ENCODE data around the gene KLHL15.
"Not testable (repeated sequence)": the region's sequence is repeated elsewhere in the genome, so short reads cannot be mapped to it uniquely, and the experiment has no call there.

Gene KLHL15

GRCh38 chrX:23993012-23993633, 33.9 kb downstream of the KLHL15 start:
- no peak overlapping the region for H3K27ac Mint-ChIP-seq
- H3K4me3 Mint-ChIP-seq = no peak overlapping the region

DNA sequence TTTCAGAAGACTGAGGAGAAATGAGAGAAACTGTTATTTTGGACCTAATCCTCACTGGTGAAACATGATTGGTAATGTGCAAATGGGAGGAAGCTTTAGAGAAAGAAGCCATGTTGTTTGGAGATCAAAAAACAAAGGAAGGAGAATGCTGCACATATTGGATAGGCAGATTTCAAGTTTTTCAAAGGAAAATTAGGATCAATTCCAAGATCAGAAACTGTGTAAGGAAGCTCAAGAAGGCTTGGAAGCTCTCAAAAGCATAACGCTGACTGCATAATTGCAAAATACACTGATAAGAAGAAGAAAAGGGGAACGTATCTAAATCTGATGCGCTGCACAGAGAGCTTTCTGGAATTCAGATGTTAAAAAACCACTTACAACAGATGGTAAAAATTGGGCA, 34.6 kb downstream of the KLHL15 start:
- Mint-ChIP-seq H3K9me3 (no peaks in the 10 kb centered on the region), H3K4me3 (no peak overlapping the region), H3K4me1 (peaks cover 4% of the 10 kb centered on the region), H3K27ac (no peak overlapping the region), H3K27me3 (no peaks in the 10 kb centered on the region), H3K36me3 (peaks cover 34% of the 10 kb centered on the region)
- no peak for DNase-seq
- CTCF ChIA-PET = interaction anchor here (0.6 to 1.5 kb wide), 2 partner anchors 59 to 83 kb away, joined by 3 to 7 read pairs; no protein-coding TSS in a partner anchor

More at GRCh38 chrX:23993012-23993633, 33.9 kb downstream of the KLHL15 start:
- peaks cover 4% of the 10 kb centered on the region for H3K4me1 Mint-ChIP-seq
- H3K9me3 Mint-ChIP-seq = no peaks in the 10 kb centered on the region
- CTCF ChIA-PET = interaction anchor here (1.5 kb wide), 1 partner anchor 84 kb away, joined by 7 read pairs; no protein-coding TSS in a partner anchor
- no peak for DNase-seq
- H3K36me3 Mint-ChIP-seq = peaks cover 31% of the 10 kb centered on the region
- H3K27me3 Mint-ChIP-seq = no peaks in the 10 kb centered on the region

- CTCF ChIA-PET = no interaction called here
- no peaks in the 10 kb centered on the region for H3K9me3 Mint-ChIP-seq
- peaks cover 30% of the 10 kb centered on the region for H3K36me3 Mint-ChIP-seq
- DNase-seq = no peak
- H3K4me1 Mint-ChIP-seq = peaks cover 4% of the 10 kb centered on the region
- no peaks in the 10 kb centered on the region for H3K27me3 Mint-ChIP-seq
- no peak overlapping the region for H3K4me3 Mint-ChIP-seq
- no peak overlapping the region for H3K27ac Mint-ChIP-seq
Observed at GRCh38 chrX:23990455-23990854, 36.5 kb downstream of the KLHL15 start.

- Mint-ChIP-seq H3K27me3 (no peaks in the 10 kb centered on the region), H3K4me1 (peaks cover 4% of the 10 kb centered on the region), H3K27ac (no peak overlapping the region), H3K36me3 (peaks cover 27% of the 10 kb centered on the region), H3K4me3 (no peak overlapping the region), H3K9me3 (no peaks in the 10 kb centered on the region)
- no peak for DNase-seq
- CTCF ChIA-PET = interaction anchor here (1.2 kb wide), 1 partner anchor 23 kb away, joined by 4 read pairs; no protein-coding TSS in a partner anchor
Observed at GRCh38 chrX:23989689-23990088, 37.3 kb downstream of the KLHL15 start.

DNA sequence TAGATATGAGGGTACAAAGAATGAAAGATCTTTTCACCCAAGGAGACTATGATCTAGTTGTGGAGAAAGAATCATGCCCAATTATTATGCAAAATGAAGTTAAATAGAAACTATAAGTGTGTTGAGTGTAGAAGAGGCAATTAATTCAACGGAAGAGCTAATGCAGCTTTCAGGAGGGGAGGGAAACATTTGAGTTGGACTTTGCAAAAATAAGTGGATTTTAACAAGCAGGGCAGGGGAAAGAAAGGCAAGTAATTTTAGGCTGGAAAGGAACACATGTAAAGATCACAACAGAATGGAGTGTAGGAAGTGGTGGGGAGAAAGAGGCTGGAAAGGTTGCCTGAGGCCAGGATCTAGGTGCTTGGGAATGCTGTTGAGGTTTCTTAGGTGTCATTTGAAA, 44.1 kb downstream of the KLHL15 start:
- H3K9me3 Mint-ChIP-seq = no peaks in the 10 kb centered on the region
- H3K4me3 Mint-ChIP-seq = no peak overlapping the region
- CTCF ChIA-PET = no interaction called here
- H3K27me3 Mint-ChIP-seq = no peaks in the 10 kb centered on the region
- H3K36me3 Mint-ChIP-seq = peaks cover 13% of the 10 kb centered on the region
- H3K27ac Mint-ChIP-seq = no peak overlapping the region
- DNase-seq = no peak
- no peaks in the 10 kb centered on the region for H3K4me1 Mint-ChIP-seq

DNA sequence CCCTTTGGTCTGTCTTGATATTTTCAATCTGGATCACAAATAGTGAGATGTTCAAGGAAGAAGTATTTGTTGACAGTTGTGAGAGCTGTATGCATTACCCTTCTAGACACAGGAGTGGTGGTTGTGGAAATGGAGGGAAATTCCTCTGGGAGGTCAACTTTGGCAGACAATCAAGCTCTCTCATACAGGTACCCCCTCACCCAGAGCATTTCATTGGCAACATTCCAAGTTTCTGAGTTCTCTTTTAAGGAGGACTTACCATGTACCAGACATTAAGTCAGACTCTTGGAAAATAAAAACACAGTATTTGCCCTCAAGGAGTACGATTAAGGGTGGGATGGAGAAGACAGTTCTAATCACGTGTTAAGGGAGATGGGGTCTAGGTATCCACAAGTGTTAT, 45.3 kb downstream of the KLHL15 start:
- CTCF ChIA-PET = no interaction called here

GRCh38 chrX:23981222-23981621, 45.8 kb downstream of the KLHL15 start:
- H3K27me3 Mint-ChIP-seq = no peaks in the 10 kb centered on the region
- H3K36me3 Mint-ChIP-seq = peaks cover 13% of the 10 kb centered on the region
- H3K4me1 Mint-ChIP-seq = no peaks in the 10 kb centered on the region
- no peak overlapping the region for H3K27ac Mint-ChIP-seq
- H3K4me3 Mint-ChIP-seq = no peak overlapping the region
- no peaks in the 10 kb centered on the region for H3K9me3 Mint-ChIP-seq
- DNase-seq = no peak
- CTCF ChIA-PET = no interaction called here

More for the DNA sequence above, 45.3 kb downstream of the KLHL15 start:
- Mint-ChIP-seq H3K27ac (no peak overlapping the region), H3K36me3 (peaks cover 13% of the 10 kb centered on the region), H3K4me1 (no peaks in the 10 kb centered on the region), H3K4me3 (no peak overlapping the region), H3K9me3 (no peaks in the 10 kb centered on the region), H3K27me3 (no peaks in the 10 kb centered on the region)
- no peak for DNase-seq

- Mint-ChIP-seq H3K27me3 (no peaks in the 10 kb centered on the region), H3K4me3 (no peak overlapping the region), H3K4me1 (no peaks in the 10 kb centered on the region), H3K9me3 (no peaks in the 10 kb centered on the region), H3K27ac (no peak overlapping the region), H3K36me3 (peaks cover 11% of the 10 kb centered on the region)
- no peak for DNase-seq
- CTCF ChIA-PET = no interaction called here
Observed at GRCh38 chrX:23980011-23980441, 47.0 kb downstream of the KLHL15 start.

- CTCF ChIA-PET = no interaction called here
- Mint-ChIP-seq H3K9me3 (no peaks in the 10 kb centered on the region), H3K27me3 (no peaks in the 10 kb centered on the region), H3K4me3 (no peak overlapping the region), H3K36me3 (peaks cover 9% of the 10 kb centered on the region), H3K4me1 (no peaks in the 10 kb centered on the region), H3K27ac (no peak overlapping the region)
- DNase-seq = no peak
Observed at GRCh38 chrX:23978491-23978890, 48.5 kb downstream of the KLHL15 start.

- H3K4me1 Mint-ChIP-seq, H3K4me3 Mint-ChIP-seq, H3K9me3 Mint-ChIP-seq, H3K27ac Mint-ChIP-seq, H3K36me3 Mint-ChIP-seq, H3K27me3 Mint-ChIP-seq, CTCF ChIA-PET, DNase-seq: not testable (repeated sequence)
Observed at GRCh38 chrX:23965630-23966029, 61.4 kb downstream of the KLHL15 start.

DNA sequence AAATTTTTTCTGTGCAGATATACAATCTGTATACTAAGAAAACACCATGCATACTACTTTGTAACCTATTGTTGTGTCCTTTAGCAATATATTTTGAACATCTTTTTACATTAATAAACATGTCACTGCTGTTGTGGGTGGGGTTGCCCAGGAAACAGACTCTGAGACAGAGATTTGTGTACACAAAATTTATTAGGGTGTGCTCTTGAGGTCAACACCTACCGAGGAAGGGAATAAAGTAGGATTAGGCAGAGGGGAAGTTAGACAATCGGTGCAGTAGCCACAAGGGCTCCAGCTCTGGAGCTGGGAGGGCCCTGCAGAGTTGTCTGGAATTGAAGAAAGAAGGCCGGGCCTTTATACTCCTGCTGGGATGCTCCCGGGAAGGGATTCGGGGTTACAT, 62.8 kb downstream of the KLHL15 start:
- no peak overlapping the region for H3K4me3 Mint-ChIP-seq
- no peak for DNase-seq
- H3K27ac Mint-ChIP-seq = no peak overlapping the region
- peaks cover 10% of the 10 kb centered on the region for H3K4me1 Mint-ChIP-seq
- H3K9me3 Mint-ChIP-seq = no peaks in the 10 kb centered on the region
- peaks cover 4% of the 10 kb centered on the region for H3K27me3 Mint-ChIP-seq
- CTCF ChIA-PET = no interaction called here
- no peaks in the 10 kb centered on the region for H3K36me3 Mint-ChIP-seq

- Mint-ChIP-seq H3K9me3 (no peaks in the 10 kb centered on the region), H3K27me3 (peaks cover 4% of the 10 kb centered on the region), H3K4me3 (no peak overlapping the region), H3K36me3 (no peaks in the 10 kb centered on the region), H3K27ac (peak overlapping the region; percentile 71), H3K4me1 (peaks cover 11% of the 10 kb centered on the region)
- DNase-seq = peak; percentile 28
- CTCF ChIA-PET = no interaction called here
Observed at GRCh38 chrX:23959781-23960180, 67.2 kb downstream of the KLHL15 start.

DNA sequence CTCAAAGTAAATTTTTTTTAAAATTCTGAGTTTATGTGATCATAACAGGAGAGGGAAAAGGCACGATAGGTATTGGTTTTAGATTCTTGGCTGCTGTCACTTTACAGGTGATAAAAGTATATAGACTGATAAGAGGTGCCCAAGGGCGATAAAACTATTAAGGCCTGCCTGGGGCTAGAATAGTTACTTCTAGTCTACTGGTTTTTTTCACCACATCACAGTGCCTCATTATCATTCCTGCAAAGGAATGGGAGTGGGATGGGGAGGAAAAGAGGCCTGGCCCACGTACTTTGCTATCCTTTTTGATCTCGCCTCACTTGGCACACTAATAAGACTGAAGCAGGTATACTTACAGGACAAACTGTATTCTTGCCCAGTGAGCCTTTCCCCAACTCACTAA, 72.6 kb downstream of the KLHL15 start:
- Mint-ChIP-seq H3K4me1 (peaks cover 22% of the 10 kb centered on the region), H3K4me3 (no peak overlapping the region), H3K27ac (peak overlapping the region; percentile 98), H3K36me3 (peaks cover 6% of the 10 kb centered on the region), H3K9me3 (no peaks in the 10 kb centered on the region), H3K27me3 (no peaks in the 10 kb centered on the region)
- CTCF ChIA-PET = no interaction called here
- DNase-seq = no peak

DNA sequence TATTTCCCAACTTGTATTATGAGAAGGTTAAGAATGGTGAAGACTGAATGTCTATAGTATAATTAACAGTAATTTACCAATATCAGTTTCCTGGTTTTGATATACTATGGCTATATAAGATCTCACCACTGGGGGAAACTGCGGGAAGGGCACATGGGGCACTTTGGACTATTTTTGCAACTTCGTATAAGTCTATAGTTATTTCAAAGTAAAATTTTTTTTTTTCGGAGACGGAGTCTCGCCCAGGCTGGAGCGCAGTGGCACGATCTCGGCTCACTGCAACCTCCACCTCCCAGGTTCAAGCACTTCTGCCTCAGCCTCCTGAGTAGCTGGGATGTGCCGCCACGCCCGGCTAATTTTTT, 73.1 kb downstream of the KLHL15 start:
- Mint-ChIP-seq H3K4me3 (peak overlapping the region; percentile 87), H3K9me3 (no peaks in the 10 kb centered on the region), H3K4me1 (peaks cover 20% of the 10 kb centered on the region), H3K27me3 (no peaks in the 10 kb centered on the region), H3K36me3 (peaks cover 6% of the 10 kb centered on the region), H3K27ac (peak overlapping the region; percentile 98)
- CTCF ChIA-PET = interaction anchor here (1.2 kb wide), 1 partner anchor 100 kb away, joined by 4 read pairs; no protein-coding TSS in a partner anchor
- DNase-seq = peak; percentile 29
